CD14-positive monocyte (primary cell): Measurements from ENCODE around the gene APOL4. TPM values are rescaled to one million over a fixed set of nuclear protein-coding genes. Genes with fewer than 3 reads are reported as not detected.

Experiments
- DNase-seq, 3 donors: peaks; one replicate each; pipeline ENCODE4 v3.0.0-alpha.2; 2011 to 2022
- H2AFZ ChIP-seq: 2 replicates; pipeline ENCODE4 v1.6.0; 2012; ENCODE audit warnings: mild to moderate bottlenecking, low read depth, low read length, inconsistent platforms; ENCODE audit not compliant: insufficient read depth, poor library complexity, severe bottlenecking
- H3K27ac ChIP-seq, 2 donors: 1 replicate in 1 of 2; 2 replicates in 1 of 2; pipeline ENCODE4 v1.5.1; 2012 to 2013; ENCODE audit warnings: low read length in 2 of 2, control low read depth in 1 of 2, inconsistent platforms in 1 of 2, low read depth in 1 of 2, mild to moderate bottlenecking in 1 of 2
- H3K27me3 ChIP-seq, 2 donors: one replicate each; pipeline versions ENCODE4 v1.6.0 to v1.6.1; 2011 to 2013; ENCODE audit warnings: low read length in 2 of 2; ENCODE audit not compliant: control insufficient read depth in 2 of 2, insufficient read depth in 2 of 2
- H3K36me3 ChIP-seq, 2 donors: replicated peaks in 1 of 2; 1 replicate in 1 of 2; 2 replicates in 1 of 2; pipeline versions ENCODE4 v1.5.1 to v1.6.1; 2012 to 2013; ENCODE audit warnings: low read length in 2 of 2, control low read depth in 1 of 2, inconsistent platforms in 1 of 2, mild to moderate bottlenecking in 1 of 2; ENCODE audit not compliant: insufficient read depth in 2 of 2, control insufficient read depth in 1 of 2
- H3K4me1 ChIP-seq, 2 donors: 1 replicate in 1 of 2; 2 replicates in 1 of 2; pipeline versions ENCODE4 v1.5.1 to v1.6.1; 2012 to 2013; ENCODE audit warnings: low read length in 2 of 2, control low read depth in 1 of 2, inconsistent platforms in 1 of 2, mild to moderate bottlenecking in 1 of 2, moderate library complexity in 1 of 2; ENCODE audit not compliant: insufficient read depth in 2 of 2, control insufficient read depth in 1 of 2
- H3K4me2 ChIP-seq: replicated peaks from 2 replicates; pipeline ENCODE3; 2012; ENCODE audit warnings: low read length, moderate library complexity, mild to moderate bottlenecking; ENCODE audit not compliant: poor library complexity, severe bottlenecking; ENCODE audit errors: extremely low read depth
- H3K4me3 ChIP-seq, 3 experiments: fragments of 200-600 bp in 1 of 3; sonication (generic) in 1 of 3; replicated peaks in 1 of 3; 1 replicate in 2 of 3; 2 replicates in 1 of 3; pipeline ENCODE4 v1.5.1; 2011 to 2013; ENCODE audit warnings: low read length in 3 of 3, mild to moderate bottlenecking in 3 of 3, control low read depth in 2 of 3, low read depth in 2 of 3, inconsistent platforms in 1 of 3, moderate library complexity in 1 of 3
- H3K79me2 ChIP-seq: 2 replicates; pipeline ENCODE4 v1.6.0; 2012; ENCODE audit warnings: mild to moderate bottlenecking, control low read depth, inconsistent platforms, low read length, moderate library complexity; ENCODE audit not compliant: insufficient read depth
- H3K9ac ChIP-seq: 2 replicates; pipeline ENCODE4 v1.6.0; 2017; ENCODE audit warnings: low read length, mild to moderate bottlenecking; ENCODE audit not compliant: insufficient read depth, poor library complexity, severe bottlenecking
- H3K9me3 ChIP-seq, 2 donors: replicated peaks in 1 of 2; 1 replicate in 1 of 2; 2 replicates in 1 of 2; pipeline versions ENCODE4 v1.5.1 to v1.6.1; 2012 to 2013; ENCODE audit warnings: low read length in 2 of 2, control low read depth in 1 of 2; ENCODE audit not compliant: control insufficient read depth in 1 of 2, insufficient read depth in 1 of 2
- H4K20me1 ChIP-seq: 2 replicates; pipeline ENCODE4 v1.6.0; 2012; ENCODE audit warnings: mild to moderate bottlenecking, low read length, control low read depth, moderate library complexity; ENCODE audit not compliant: insufficient read depth
- H3K27ac Mint-ChIP-seq, 7 donors: one replicate each; pipeline ENCODE4 v1.8.0; 2020; ENCODE audit warnings: mild to moderate bottlenecking in 7 of 7, mixed read lengths in 7 of 7, moderate library complexity in 6 of 7, inconsistent platforms in 2 of 7
- H3K27me3 Mint-ChIP-seq, 3 donors: one replicate each; pipeline ENCODE4 v1.8.0; 2021 to 2022; ENCODE audit warnings: low read depth in 3 of 3, mild to moderate bottlenecking in 3 of 3, mixed read lengths in 3 of 3, moderate library complexity in 3 of 3, inconsistent platforms in 1 of 3
- H3K36me3 Mint-ChIP-seq, 2 donors: one replicate each; pipeline ENCODE4 v1.8.0; 2020; ENCODE audit warnings: mixed read lengths in 2 of 2, inconsistent platforms in 1 of 2, mild to moderate bottlenecking in 1 of 2
- H3K4me1 Mint-ChIP-seq: one replicate; pipeline ENCODE4 v1.8.0; 2020; ENCODE audit warnings: mild to moderate bottlenecking, mixed read lengths
- H3K4me3 Mint-ChIP-seq, 2 donors: one replicate each; pipeline ENCODE4 v1.8.0; 2020; ENCODE audit warnings: mild to moderate bottlenecking in 2 of 2, mixed read lengths in 2 of 2, moderate library complexity in 1 of 2
- H3K9me3 Mint-ChIP-seq, 7 donors: one replicate each; pipeline ENCODE4 v1.8.0; 2020 to 2022; ENCODE audit warnings: mixed read lengths in 7 of 7, mild to moderate bottlenecking in 6 of 7, moderate library complexity in 6 of 7, inconsistent platforms in 2 of 7
- CTCF ChIP-seq: fragments of 200-600 bp; IDR thresholded peaks from one replicate; pipeline ENCODE4 v1.8.0; 2022; ENCODE audit warnings: antibody characterized with exemption, mild to moderate bottlenecking
- WGBS: methylation state at CpG from one replicate; pipeline ENCODE4 v1.1.5; 2013; ENCODE audit warnings: missing lambda C conversion rate; ENCODE audit not compliant: insufficient coverage; 5-methylcytosine and 5-hydroxymethylcytosine counted together
- intact Hi-C, 2 donors: fragments of 100-400 bp; cut with micrococcal nuclease; formaldehyde crosslinking; loops; one replicate each; pipeline versions ENCODE4 v1.15.0 to v1.15.1; 2023
- polyA plus RNA-seq, 3 donors: library from polyadenylated mRNA; depleted of rRNA in 1 of 3; unstranded in 2 of 3; stranded (reverse) in 1 of 3; fragments of 300-500 nt in 2 of 3; fragments of >200 nt in 1 of 3; fragmentation: Illumina TruSeq in 2 of 3; gene quantifications; 1 replicate in 2 of 3; 2 replicates in 1 of 3; pipeline ENCODE4 v1.2.3, GENCODE V29; 2012 to 2021

The APOL4 gene
- polyA plus RNA-seq, 3 donors: 0.51 to 1.4 (median 0.71) TPM

- no peak overlapping the region for H3K4me3 ChIP-seq
- intact Hi-C loops: no loop called here
- H3K9me3 Mint-ChIP-seq: peaks cover 0 to 2% (median 0%) of the 10 kb centered on the region in 7 donors
- no peak for TF ChIP-seq CTCF
- H3K9me3 ChIP-seq: no peaks in the 10 kb centered on the region
- no peaks in the 10 kb centered on the region for H4K20me1 ChIP-seq
- H3K36me3 Mint-ChIP-seq: no peaks in the 10 kb centered on the region
- H3K4me1 ChIP-seq: peaks cover 4 to 5% of the 10 kb centered on the region in 2 donors
- DNase-seq: no peak
- no peaks in the 10 kb centered on the region for H3K79me2 ChIP-seq
- no peaks in the 10 kb centered on the region for H3K36me3 ChIP-seq
- 93% methylated on average over 4 of the region's 7 CpGs for WGBS
- H3K4me1 Mint-ChIP-seq: peaks cover 14% of the 10 kb centered on the region
- no peak overlapping the region for H3K27ac ChIP-seq
- H3K4me3 Mint-ChIP-seq: no peak overlapping the region
- peaks cover 0 to 2% (median 0%) of the 10 kb centered on the region in 3 donors for H3K27me3 Mint-ChIP-seq
- no peak overlapping the region for H3K4me2 ChIP-seq
- H3K9ac ChIP-seq: no peak overlapping the region
- H3K27ac Mint-ChIP-seq: no peak overlapping the region
- H2AFZ ChIP-seq: no peak overlapping the region
- no peaks in the 10 kb centered on the region for H3K27me3 ChIP-seq
These were observed 19.6 kb downstream of the APOL4 start for GRCh38 chr22:36182056-36182455.

GRCh38 chr22:36180928-36181327 is 20.7 kb downstream of the APOL4 start:
- Histone ChIP-seq H3K9ac (no peak overlapping the region), H3K79me2 (no peaks in the 10 kb centered on the region), H4K20me1 (no peaks in the 10 kb centered on the region), H3K4me1 (peaks cover 4 to 5% of the 10 kb centered on the region in 2 donors), H3K27ac (no peak overlapping the region), H3K27me3 (no peaks in the 10 kb centered on the region), H3K4me2 (no peak overlapping the region), H3K9me3 (no peaks in the 10 kb centered on the region), H3K36me3 (no peaks in the 10 kb centered on the region), H2AFZ (no peak overlapping the region), H3K4me3 (no peak overlapping the region)
- no peak for DNase-seq
- no peak overlapping the region for H3K27ac Mint-ChIP-seq
- peaks cover 0 to 2% (median 0%) of the 10 kb centered on the region in 3 donors for H3K27me3 Mint-ChIP-seq
- intact Hi-C loops: loop anchor here in 1 of 2 donors (1.0 kb wide), 1 partner anchor 36 kb away; no protein-coding TSS in a partner anchor
- H3K4me3 Mint-ChIP-seq: no peak overlapping the region
- no peak for TF ChIP-seq CTCF
- peaks cover 14% of the 10 kb centered on the region for H3K4me1 Mint-ChIP-seq
- whole genome bisulfite sequencing: 93% methylated on average over 6 of the region's 6 CpGs
- H3K36me3 Mint-ChIP-seq: no peaks in the 10 kb centered on the region
- H3K9me3 Mint-ChIP-seq: peaks cover 0 to 3% (median 0%) of the 10 kb centered on the region in 7 donors
